Measurements from ENCODE around the gene CACNB1.
"Not testable (repeated sequence)": the region's sequence is repeated elsewhere in the genome, so short reads cannot be mapped to it uniquely, and the experiment has no call there.

The CACNB1 gene

GRCh38 chr17:39173526-39174274, 23.8 kb downstream of the CACNB1 start:
- DNase-seq = no peak

GRCh38 chr17:39173080-39173479, 24.4 kb downstream of the CACNB1 start:
- DNase-seq = no peak

GRCh38 chr17:39171933-39172332, 25.5 kb downstream of the CACNB1 start:
- DNase-seq = no peak

GRCh38 chr17:39170558-39170957, 26.9 kb downstream of the CACNB1 start:
- no peak for DNase-seq

GRCh38 chr17:39170109-39170508, 27.4 kb downstream of the CACNB1 start:
- no peak for DNase-seq

GRCh38 chr17:39169518-39169917, 28.0 kb downstream of the CACNB1 start:
- no peak for DNase-seq

GRCh38 chr17:39169101-39169500, 28.4 kb downstream of the CACNB1 start:
- no peak for DNase-seq

- not testable (repeated sequence) for DNase-seq
These were observed 29.0 kb downstream of the CACNB1 start for GRCh38 chr17:39168503-39168902.

GRCh38 chr17:39167476-39167875, 30.0 kb downstream of the CACNB1 start:
- DNase-seq = no peak

- peak; percentile 13 to 61 for DNase-seq
These were observed 30.8 kb downstream of the CACNB1 start for GRCh38 chr17:39166437-39167335.

- DNase-seq = no peak
These were observed 31.6 kb downstream of the CACNB1 start, which contains the start of gene ARL5C for GRCh38 chr17:39165841-39166349. Gene ARL5C, minus strand, starts transcription at chr17:39166161. Its CDS starts 401 bp downstream, at chr17:39165760.

- no peak for DNase-seq
These were observed 32.2 kb downstream of the CACNB1 start for GRCh38 chr17:39165178-39165840.

- DNase-seq = peak in 1 of 2 experiments; percentile 11
These were observed 32.8 kb downstream of the CACNB1 start for GRCh38 chr17:39164675-39165143.

GRCh38 chr17:39161962-39162361, 35.5 kb downstream of the CACNB1 start:
- DNase-seq = no peak

- no peak for DNase-seq
These were observed 38.8 kb downstream of the CACNB1 start for GRCh38 chr17:39158623-39159022.

- no peak for DNase-seq
These were observed 41.0 kb downstream of the CACNB1 start for GRCh38 chr17:39156491-39156890.

GRCh38 chr17:39155654-39156053, 41.8 kb downstream of the CACNB1 start:
- DNase-seq = no peak

GRCh38 chr17:39153599-39154051, 43.8 kb downstream of the CACNB1 start:
- peak; percentile 46 to 93 for DNase-seq

GRCh38 chr17:39151943-39152818, 45.3 kb downstream of the CACNB1 start:
- DNase-seq = no peak

GRCh38 chr17:39151150-39151942, 46.1 kb downstream of the CACNB1 start, which contains the start of gene PLXDC1:
Gene PLXDC1, minus strand, starts transcription at chr17:39151637. Its CDS starts 200 bp downstream, at chr17:39151437.
- DNase-seq = no peak

- no peak for DNase-seq
These were observed 46.7 kb downstream of the CACNB1 start for GRCh38 chr17:39150795-39151149.
